ENCODE measurements around the gene CMIP.

Gene CMIP

GRCh38 chr16:81527477-81528178 lies 83.0 kb downstream of the CMIP start:
- no peak for DNase-seq (ENCODE audit: low read depth in 4 of 4, low spot score in 1 of 4)

- no peak for DNase-seq (ENCODE audit: low read depth in 4 of 4, low spot score in 1 of 4)
Measured at GRCh38 chr16:81528256-81528655, 83.6 kb downstream of the CMIP start.

- DNase-seq (ENCODE audit: low read depth in 4 of 4, low spot score in 1 of 4) = no peak
Measured at GRCh38 chr16:81530296-81530721, 85.7 kb downstream of the CMIP start.

GRCh38 chr16:81530814-81531213 lies 86.2 kb downstream of the CMIP start:
- DNase-seq (ENCODE audit: low read depth in 4 of 4, low spot score in 1 of 4) = no peak

- no peak for DNase-seq (ENCODE audit: low read depth in 4 of 4, low spot score in 1 of 4)
Measured at GRCh38 chr16:81531419-81531821, 86.8 kb downstream of the CMIP start.

- DNase-seq (ENCODE audit: low read depth in 4 of 4, low spot score in 1 of 4) = no peak
Measured at GRCh38 chr16:81532491-81533174, 88.0 kb downstream of the CMIP start.

- no peak for DNase-seq (ENCODE audit: low read depth in 4 of 4, low spot score in 1 of 4)
Measured at GRCh38 chr16:81533175-81533507, 88.5 kb downstream of the CMIP start.

- DNase-seq (ENCODE audit: low read depth in 4 of 4, low spot score in 1 of 4) = no peak
Measured at GRCh38 chr16:81535679-81536360, 91.2 kb downstream of the CMIP start.

GRCh38 chr16:81536648-81537047 lies 92.0 kb downstream of the CMIP start:
- DNase-seq (ENCODE audit: low read depth in 4 of 4, low spot score in 1 of 4) = no peak

GRCh38 chr16:81537721-81538561 lies 93.3 kb downstream of the CMIP start:
- no peak for DNase-seq (ENCODE audit: low read depth in 4 of 4, low spot score in 1 of 4)

GRCh38 chr16:81539009-81539758 lies 94.6 kb downstream of the CMIP start:
- no peak for DNase-seq (ENCODE audit: low read depth in 4 of 4, low spot score in 1 of 4)

GRCh38 chr16:81539759-81540472 lies 95.3 kb downstream of the CMIP start:
- no peak for DNase-seq (ENCODE audit: low read depth in 4 of 4, low spot score in 1 of 4)

GRCh38 chr16:81541314-81541713 lies 96.7 kb downstream of the CMIP start:
- DNase-seq (ENCODE audit: low read depth in 4 of 4, low spot score in 1 of 4) = no peak

- DNase-seq (ENCODE audit: low read depth in 4 of 4, low spot score in 1 of 4) = no peak
Measured at GRCh38 chr16:81542609-81543570, 98.3 kb downstream of the CMIP start.

- no peak for DNase-seq (ENCODE audit: low read depth in 4 of 4, low spot score in 1 of 4)
Measured at GRCh38 chr16:81543571-81543970, 99.0 kb downstream of the CMIP start.

GRCh38 chr16:81544261-81544660 lies 99.7 kb downstream of the CMIP start:
- DNase-seq (ENCODE audit: low read depth in 4 of 4, low spot score in 1 of 4) = no peak

- DNase-seq (ENCODE audit: low read depth in 4 of 4, low spot score in 1 of 4) = no peak
Measured at GRCh38 chr16:81544700-81545271, 100.2 kb downstream of the CMIP start.

GRCh38 chr16:81545470-81546250 lies 101.1 kb downstream of the CMIP start:
- no peak for DNase-seq (ENCODE audit: low read depth in 4 of 4, low spot score in 1 of 4)
